ENCODE measurements around the gene TIMP3.

- TF ChIP-seq CTCF (IDR thresholded peaks at IDR 0.05; ENCODE audit: low read length), result no peak
- TF ChIP-seq EZH2phosphoT487 (IDR thresholded peaks at IDR 0.05; ENCODE audit: low read length), result no peak
These were observed 1.2 kb upstream of the TIMP3 start for GRCh38 chr22:32800158-32800882.

Data from MM.1S (cell line).